T1000 (cell line): Measurements from ENCODE around the gene KCNAB2.

ENCODE experiments used
- DNase-seq: peaks from one replicate; lab custom pipeline; 2025; ENCODE audit warnings: mixed read lengths; lab: John Stamatoyannopoulos, UW

The KCNAB2 gene

DNA sequence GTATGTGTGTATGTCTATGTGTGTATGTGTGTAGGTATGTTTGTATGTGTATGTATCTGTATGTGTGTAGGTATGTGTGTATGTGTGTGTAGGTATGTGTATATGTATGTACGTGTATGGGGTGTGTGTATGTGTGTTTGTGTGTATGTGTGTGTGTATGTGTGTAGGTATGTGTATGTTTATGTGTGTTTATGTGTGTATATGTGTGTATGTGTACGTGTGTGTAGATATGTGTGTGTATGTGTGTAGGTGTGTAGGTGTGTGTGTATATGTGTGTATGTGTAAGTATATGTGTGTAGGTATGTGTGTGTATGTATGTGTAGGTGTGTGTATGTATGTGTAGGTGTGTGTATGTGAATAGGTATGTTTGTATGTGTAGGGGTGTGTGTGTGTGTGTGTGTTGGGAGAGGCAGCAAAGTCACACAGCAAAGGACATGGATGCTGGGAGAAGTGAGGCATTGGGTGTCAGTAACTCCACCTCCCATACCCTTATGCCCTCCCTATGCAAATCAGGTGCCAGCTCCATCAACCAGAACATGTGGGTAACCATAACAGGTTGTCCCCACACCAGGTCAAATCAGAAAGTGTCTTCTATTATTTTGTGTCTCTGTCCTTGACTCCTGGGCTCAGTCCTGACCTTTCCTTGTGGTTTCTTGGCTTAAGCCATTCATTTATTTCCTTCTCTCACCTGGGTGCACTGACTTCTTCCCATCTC lies 15.0 kb upstream of the KCNAB2 start:
- DNase-seq = no peak

GRCh38 chr1:6033124-6033523 lies 12.6 kb upstream of the KCNAB2 start:
- DNase-seq = no peak

DNA sequence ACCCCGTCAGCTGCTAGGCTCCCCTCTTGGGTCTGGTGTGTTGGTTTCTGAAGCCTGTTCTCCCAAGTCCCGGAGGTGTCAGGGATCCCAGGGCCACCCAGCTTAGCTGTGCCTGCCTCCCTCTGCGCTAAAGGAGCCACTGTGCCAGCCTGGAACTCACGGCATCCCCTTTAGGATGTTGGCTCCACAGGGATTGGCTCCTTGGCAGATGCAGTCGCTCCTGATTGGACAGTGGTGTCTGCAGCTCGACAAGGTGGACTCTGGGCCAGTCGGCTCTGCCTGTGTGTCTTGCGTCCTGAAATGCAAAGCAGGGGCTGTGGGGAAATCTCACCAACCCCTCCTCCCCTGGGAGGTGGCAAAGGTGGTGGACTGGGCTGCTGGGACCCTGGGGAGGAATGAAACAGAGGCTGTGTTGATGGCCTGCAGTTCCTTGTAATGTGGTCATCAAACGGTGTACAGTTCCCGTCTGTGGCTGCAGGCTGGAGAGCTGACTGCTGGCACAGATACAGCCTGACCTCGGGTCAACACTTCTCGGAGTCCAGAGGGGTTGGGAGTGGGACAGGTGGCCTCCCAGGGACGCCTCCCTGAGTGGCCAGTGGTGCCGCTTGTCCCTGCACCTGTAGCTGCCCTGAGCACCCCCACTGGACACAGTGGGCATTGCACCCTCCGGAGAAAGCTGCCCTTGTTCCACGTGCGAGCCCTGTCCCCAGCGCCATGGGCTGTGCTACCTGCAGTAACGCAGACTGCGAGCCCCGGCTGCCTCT lies 11.5 kb upstream of the KCNAB2 start:
- DNase-seq = no peak

GRCh38 chr1:6034750-6035096 lies 11.0 kb upstream of the KCNAB2 start:
- DNase-seq = no peak

- DNase-seq = no peak
These were observed 10.4 kb upstream of the KCNAB2 start for GRCh38 chr1:6035303-6035702.

DNA sequence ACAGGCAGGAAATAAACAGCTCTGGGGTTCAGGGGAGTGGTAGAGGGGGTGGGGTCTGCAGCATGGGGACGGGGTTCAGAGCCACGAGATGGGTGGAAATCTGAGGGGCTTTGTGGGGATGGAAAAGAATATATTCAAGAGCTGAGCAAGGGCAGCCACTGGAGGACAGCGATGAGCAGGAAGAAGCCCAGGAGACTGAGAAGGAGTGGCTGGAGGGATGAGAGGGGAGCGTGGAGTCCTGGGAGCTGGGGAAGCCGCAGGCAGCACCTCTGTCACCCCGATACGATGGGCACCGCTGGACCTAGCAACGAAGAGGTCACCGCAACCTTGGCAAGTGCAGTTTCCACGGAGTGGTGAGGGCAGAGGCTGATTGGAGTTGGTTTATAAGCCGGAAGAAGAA lies 10.0 kb upstream of the KCNAB2 start:
- DNase-seq = no peak

GRCh38 chr1:6037338-6037762 lies 8.3 kb upstream of the KCNAB2 start:
- DNase-seq = peak; percentile 81

DNA sequence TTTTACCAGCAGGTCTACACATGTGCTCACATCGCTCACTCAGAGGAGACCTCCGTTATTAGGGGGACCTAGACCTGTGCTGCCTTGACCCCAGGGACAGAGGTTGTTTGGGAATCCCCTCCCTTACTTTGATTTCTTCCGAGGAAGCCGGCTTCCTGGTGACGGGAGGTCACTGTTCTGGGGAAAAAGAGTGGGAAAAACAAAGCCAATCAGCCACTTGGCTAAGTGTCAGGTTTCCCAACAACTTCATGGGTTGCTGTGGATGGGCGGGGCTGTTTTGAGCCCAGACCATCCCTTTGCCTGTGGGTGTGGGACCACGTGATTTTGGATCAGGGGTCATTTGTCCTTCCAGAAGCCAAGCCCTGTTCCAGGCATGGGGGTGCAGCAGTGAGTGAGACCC lies 7.1 kb upstream of the KCNAB2 start:
- no peak for DNase-seq

DNA sequence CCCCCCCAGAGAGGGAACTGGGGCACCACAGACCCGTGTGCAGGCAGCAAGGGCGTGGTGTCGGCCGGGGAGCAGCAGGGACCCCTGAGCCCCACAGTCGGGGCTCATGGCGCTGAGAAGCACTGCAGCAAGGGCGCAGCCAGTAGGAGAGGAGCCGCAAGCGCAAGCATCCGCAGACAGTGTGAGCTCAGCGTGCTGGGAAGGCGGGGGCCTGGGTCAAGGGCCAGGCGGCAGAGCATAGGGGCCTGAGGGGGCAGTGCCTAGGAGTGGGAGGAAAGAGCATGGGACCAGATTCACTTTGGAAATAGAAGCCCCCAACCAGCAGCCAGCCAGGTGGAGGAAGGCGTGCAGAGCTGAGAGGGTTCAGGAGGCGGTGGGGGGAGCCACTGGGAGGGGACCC lies 6.7 kb upstream of the KCNAB2 start:
- no peak for DNase-seq

- no peak for DNase-seq
These were observed 5.2 kb upstream of the KCNAB2 start for GRCh38 chr1:6040444-6040843.

DNA sequence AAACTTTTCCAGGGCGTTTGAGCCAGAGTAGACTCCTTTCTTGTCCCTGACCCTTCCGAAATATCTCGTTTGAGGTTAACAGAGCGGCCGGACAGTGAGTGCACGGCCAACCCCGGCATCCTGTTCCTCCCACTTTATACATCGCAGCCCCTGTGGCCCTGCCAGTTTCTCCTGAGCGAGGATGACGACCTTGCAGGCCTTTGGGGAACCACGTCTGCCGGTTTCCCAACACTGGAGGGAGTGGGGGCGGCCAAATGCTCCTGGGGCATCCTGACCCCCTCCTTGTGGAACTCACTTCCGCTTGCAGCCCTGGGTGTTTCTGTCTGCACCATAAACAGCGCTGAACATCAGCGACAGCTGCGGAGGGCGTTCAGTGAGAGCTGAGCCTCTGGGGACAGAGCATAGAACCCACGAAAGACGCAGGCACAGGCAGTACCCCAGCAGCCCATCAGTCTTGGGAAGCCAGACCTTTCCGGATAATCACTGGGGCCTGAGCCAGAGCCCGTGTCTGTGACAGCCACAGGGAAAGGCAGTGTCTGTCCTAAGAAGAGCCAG lies 4.8 kb upstream of the KCNAB2 start:
- no peak for DNase-seq

- no peak for DNase-seq
These were observed 4.1 kb upstream of the KCNAB2 start for GRCh38 chr1:6041432-6042062.

GRCh38 chr1:6043561-6043960 lies 2.1 kb upstream of the KCNAB2 start:
- DNase-seq = no peak

- DNase-seq = no peak
These were observed 1.1 kb upstream of the KCNAB2 start for GRCh38 chr1:6044481-6045109.

DNA sequence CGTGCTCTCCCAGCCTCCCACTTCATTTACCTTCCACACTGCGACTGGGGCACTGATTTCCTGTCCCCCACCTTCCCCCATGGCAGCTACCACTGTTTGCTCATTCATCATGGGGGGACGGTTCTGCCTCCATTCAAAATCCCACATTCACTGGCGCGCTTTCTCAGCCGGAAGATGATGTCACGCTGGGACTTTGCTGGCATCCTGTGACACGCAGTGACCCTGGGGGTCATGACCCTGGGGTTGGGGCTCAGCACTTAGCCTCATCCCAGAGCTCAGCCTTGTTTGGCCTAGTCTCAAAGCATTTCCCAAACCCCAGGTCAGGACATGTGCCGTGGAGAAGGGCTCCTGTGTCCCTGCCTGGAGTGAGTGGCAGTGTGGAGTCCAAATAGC lies 582 bp upstream of the KCNAB2 start:
- no peak for DNase-seq

DNA sequence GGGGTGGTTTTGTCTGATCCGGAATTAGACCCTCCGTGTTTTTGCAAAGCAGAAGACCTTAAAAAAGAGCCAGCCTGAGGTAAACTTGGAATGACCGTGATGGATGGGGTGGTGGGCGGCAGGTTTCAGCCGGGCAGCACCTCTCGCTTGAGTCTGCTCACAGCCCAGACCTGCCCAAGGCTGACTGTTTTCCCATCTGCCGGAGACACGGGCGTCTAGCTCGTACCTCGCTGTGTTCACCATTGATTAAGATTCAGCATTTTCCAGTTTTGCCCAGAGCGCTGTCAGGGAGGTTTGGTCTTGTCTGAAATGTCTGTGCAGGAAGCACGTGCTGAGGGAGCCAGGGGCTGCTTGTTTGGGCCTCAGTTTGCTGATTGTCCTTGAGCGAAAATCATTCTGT lies 591 bp downstream of the KCNAB2 start:
- DNase-seq = no peak

DNA sequence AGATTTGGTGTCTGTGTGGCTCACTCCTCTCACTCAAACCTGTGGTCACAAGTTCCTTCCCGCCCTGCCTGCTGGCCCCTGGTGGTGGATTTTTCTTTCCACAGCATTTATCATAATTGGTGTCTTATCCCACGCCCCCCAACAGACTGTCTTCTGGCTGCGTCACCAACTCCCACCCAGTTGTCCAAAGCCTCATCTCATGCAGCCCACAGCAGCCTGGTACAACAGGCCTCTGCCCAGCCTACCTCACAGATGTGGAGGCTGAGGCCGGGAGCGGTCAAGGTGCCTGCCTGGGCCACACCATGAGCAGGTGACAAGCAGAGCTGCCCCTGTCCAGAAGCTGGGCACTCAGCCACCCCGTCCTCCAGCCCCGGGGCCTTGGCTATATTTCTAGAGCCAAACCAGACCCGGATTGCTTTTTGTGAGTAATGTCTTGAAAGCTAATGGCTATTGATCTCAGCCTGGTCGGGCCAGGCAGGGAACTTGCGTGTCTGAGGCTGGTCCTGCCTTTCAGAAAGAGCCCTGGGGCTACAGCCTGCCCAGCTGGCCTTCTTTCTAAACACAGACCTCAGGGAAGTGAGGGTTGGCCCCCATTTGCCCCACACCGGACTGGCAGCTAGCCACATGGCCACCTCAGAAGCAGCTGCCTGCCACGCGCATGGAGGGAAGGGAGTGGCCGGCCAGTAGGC lies 2.6 kb downstream of the KCNAB2 start:
- no peak for DNase-seq

GRCh38 chr1:6049419-6049818 lies 3.7 kb downstream of the KCNAB2 start:
- no peak for DNase-seq

GRCh38 chr1:6051423-6051822 lies 5.7 kb downstream of the KCNAB2 start:
- no peak for DNase-seq

DNA sequence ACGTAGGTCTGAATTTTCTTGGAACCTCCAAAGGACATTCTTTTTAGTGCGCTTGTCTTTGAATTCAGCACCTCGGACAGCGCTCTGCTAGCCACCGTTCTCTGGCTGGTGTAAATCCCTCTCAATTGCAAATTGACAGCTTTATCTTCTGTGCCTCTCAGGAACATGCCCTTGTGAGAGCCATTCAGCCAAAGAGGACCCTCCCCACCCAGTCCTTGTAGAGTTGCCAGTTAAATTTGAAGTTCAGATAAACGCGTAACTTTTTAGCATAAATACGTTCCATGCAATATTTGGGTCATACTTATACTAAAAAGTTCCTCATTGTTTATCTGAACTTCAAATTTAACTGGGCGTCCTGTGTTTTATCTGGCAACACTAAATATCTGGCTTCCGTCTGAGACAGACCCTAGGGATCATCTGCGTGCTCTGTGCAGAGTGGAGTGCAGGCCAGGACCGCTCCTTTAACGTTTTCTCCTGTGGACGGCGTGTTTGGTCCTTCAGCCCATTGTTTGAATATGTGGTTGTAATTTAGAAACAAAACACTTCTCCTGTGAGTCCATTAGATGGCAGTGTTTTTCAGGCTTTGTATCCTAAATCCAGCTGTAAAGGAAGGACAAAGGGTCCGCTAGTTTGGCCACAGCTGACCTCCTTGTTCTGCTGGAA lies 7.0 kb downstream of the KCNAB2 start:
- peak; percentile 27 for DNase-seq

DNA sequence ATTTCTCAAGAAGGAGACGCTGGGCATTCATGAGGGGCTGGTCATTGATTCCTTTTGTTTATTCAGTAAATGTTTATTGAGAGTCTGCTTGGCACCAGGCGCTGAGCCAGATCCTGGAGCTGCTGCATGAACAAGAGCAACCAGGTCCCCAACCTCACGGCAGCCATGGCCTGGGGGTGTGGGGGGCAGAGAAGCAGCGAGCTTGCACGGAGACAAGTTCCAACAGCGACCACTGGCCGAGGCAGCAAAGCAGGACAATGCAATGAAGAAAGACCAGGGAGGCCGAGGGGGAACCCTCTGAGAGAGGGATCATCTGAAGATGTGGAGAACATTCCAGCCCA lies 7.5 kb downstream of the KCNAB2 start:
- no peak for DNase-seq

GRCh38 chr1:6054596-6054995 lies 8.9 kb downstream of the KCNAB2 start:
- DNase-seq = no peak
